Cardiac fibroblast (primary cell): ENCODE results near the gene RYR1.
A peak's percentile ranks its signal among the peaks of the same experiment; 100 is the strongest.

ENCODE experiments used
- DNase-seq, 2 donors: peaks; one replicate each; pipeline versions ENCODE4 v3.0.0 to v3.0.0-alpha.2; 2010; ENCODE audit warnings: low read depth in 2 of 2
- H3K4me3 ChIP-seq, 2 donors: replicated peaks in 1 of 2; 1 replicate in 1 of 2; 2 replicates in 1 of 2; pipeline ENCODE4 v1.5.1; 2011; ENCODE audit warnings: low read depth in 2 of 2, low read length in 2 of 2, mild to moderate bottlenecking in 2 of 2, moderate library complexity in 1 of 2
- CTCF ChIP-seq: IDR thresholded peaks from one replicate; pipeline ENCODE4 v1.5.1; 2011; ENCODE audit warnings: low read depth, mild to moderate bottlenecking, low read length, inconsistent platforms

Gene RYR1

GRCh38 chr19:38559428-38560401 is 126.2 kb downstream of the RYR1 start:
- no peak for TF ChIP-seq CTCF
- H3K4me3 ChIP-seq, result no peak overlapping the region
- DNase-seq, result peak in 1 of 2 donors; percentile 7

GRCh38 chr19:38561053-38561606 is 127.6 kb downstream of the RYR1 start:
- no peak for TF ChIP-seq CTCF
- no peak for DNase-seq
- H3K4me3 ChIP-seq, result no peak overlapping the region

- no peak overlapping the region for H3K4me3 ChIP-seq
- no peak for DNase-seq
- no peak for TF ChIP-seq CTCF
Measured at GRCh38 chr19:38561658-38562057, 128.2 kb downstream of the RYR1 start.

GRCh38 chr19:38562096-38562495 is 128.6 kb downstream of the RYR1 start:
- TF ChIP-seq CTCF, result no peak

GRCh38 chr19:38563475-38563874 is 130.0 kb downstream of the RYR1 start:
- no peak for DNase-seq
- no peak for TF ChIP-seq CTCF

More at GRCh38 chr19:38562096-38562495, 128.6 kb downstream of the RYR1 start:
- no peak for DNase-seq
- no peak overlapping the region for H3K4me3 ChIP-seq

GRCh38 chr19:38564981-38565690 is 131.6 kb downstream of the RYR1 start:
- no peak for TF ChIP-seq CTCF
- no peak overlapping the region for H3K4me3 ChIP-seq
- DNase-seq, result no peak

More at GRCh38 chr19:38563475-38563874, 130.0 kb downstream of the RYR1 start:
- no peak overlapping the region for H3K4me3 ChIP-seq
